H9 (cell line): ENCODE results near the gene CAB39. TPM values are rescaled to one million over a fixed set of nuclear protein-coding genes. Genes with fewer than 3 reads are reported as not detected.

Experiments
- DNase-seq: peaks from one replicate; pipeline ENCODE4 v3.0.0-alpha.2; 2017
- H2AFZ ChIP-seq: one replicate; pipeline ENCODE4 v1.6.1; 2013; ENCODE audit warnings: mild to moderate bottlenecking, low read length, control low read depth, moderate library complexity
- H2AK5ac ChIP-seq: 2 replicates; pipeline ENCODE4 v1.6.1; 2013; ENCODE audit warnings: low read length, control low read depth, mixed read lengths; ENCODE audit not compliant: insufficient read length
- H2BK120ac ChIP-seq: one replicate; pipeline ENCODE4 v1.6.1; 2013; ENCODE audit warnings: low read depth, mild to moderate bottlenecking, low read length, control low read depth, inconsistent platforms; ENCODE audit not compliant: poor library complexity, severe bottlenecking
- H2BK12ac ChIP-seq: 2 replicates; pipeline ENCODE4 v1.6.1; 2013; ENCODE audit warnings: low read length, control low read depth, mixed read lengths, low read depth; ENCODE audit not compliant: insufficient read length
- H2BK15ac ChIP-seq: 2 replicates; pipeline ENCODE4 v1.6.1; 2013; ENCODE audit warnings: low read depth, low read length, control low read depth
- H2BK20ac ChIP-seq: one replicate; pipeline ENCODE4 v1.6.1; 2013; ENCODE audit warnings: low read depth, mild to moderate bottlenecking, low read length, control low read depth, inconsistent platforms; ENCODE audit not compliant: poor library complexity, severe bottlenecking
- H2BK5ac ChIP-seq: 2 replicates; pipeline ENCODE4 v1.6.1; 2013; ENCODE audit warnings: low read length, control low read depth, mixed read lengths; ENCODE audit not compliant: insufficient read length
- H3K14ac ChIP-seq: 2 replicates; pipeline ENCODE4 v1.6.1; 2013; ENCODE audit warnings: low read length, control low read depth; ENCODE audit not compliant: insufficient read depth
- H3K18ac ChIP-seq: 2 replicates; pipeline ENCODE4 v1.6.1; 2013; ENCODE audit warnings: low read depth, mild to moderate bottlenecking, mixed read lengths, low read length, control low read depth; ENCODE audit not compliant: insufficient read length
- H3K23ac ChIP-seq: 2 replicates; pipeline ENCODE4 v1.6.1; 2013; ENCODE audit warnings: low read length, control low read depth, mixed read lengths, low read depth; ENCODE audit not compliant: insufficient read length
- H3K23me2 ChIP-seq: 2 replicates; pipeline ENCODE4 v1.6.1; 2013; ENCODE audit warnings: low read depth, mild to moderate bottlenecking, mixed read lengths, low read length, control low read depth; ENCODE audit not compliant: insufficient read length, poor library complexity, severe bottlenecking
- H3K27ac ChIP-seq: 2 replicates; pipeline ENCODE4 v1.5.1; 2013; ENCODE audit warnings: low read length, control low read depth, mixed read lengths, low read depth; ENCODE audit not compliant: insufficient read length
- H3K27me3 ChIP-seq: 2 replicates; pipeline ENCODE4 v1.6.1; 2013; ENCODE audit warnings: low read length, control low read depth, inconsistent platforms; ENCODE audit not compliant: insufficient read depth
- H3K4ac ChIP-seq: 2 replicates; pipeline ENCODE4 v1.6.1; 2013; ENCODE audit warnings: low read depth, mild to moderate bottlenecking, control low read depth, inconsistent platforms, low read length, moderate library complexity
- H3K4me1 ChIP-seq: 2 replicates; pipeline ENCODE4 v1.6.1; 2013; ENCODE audit warnings: low read length, control low read depth, inconsistent platforms; ENCODE audit not compliant: insufficient read depth
- H3K4me2 ChIP-seq: 2 replicates; pipeline ENCODE4 v1.6.1; 2013; ENCODE audit warnings: low read length, control low read depth, mixed read lengths; ENCODE audit not compliant: insufficient read length, insufficient read depth
- H3K56ac ChIP-seq: 2 replicates; pipeline ENCODE4 v1.6.1; 2013; ENCODE audit warnings: low read depth, mild to moderate bottlenecking, mixed read lengths, low read length, control low read depth; ENCODE audit not compliant: insufficient read length
- H3K79me1 ChIP-seq: 2 replicates; pipeline ENCODE4 v1.6.1; 2013; ENCODE audit warnings: low read depth, mild to moderate bottlenecking, moderate library complexity, low read length, control low read depth, inconsistent platforms; ENCODE audit not compliant: insufficient read depth, poor library complexity, severe bottlenecking
- H3K79me2 ChIP-seq: 2 replicates; pipeline ENCODE4 v1.6.1; 2013; ENCODE audit warnings: low read length, control low read depth, inconsistent platforms; ENCODE audit not compliant: insufficient read depth
- H3K9ac ChIP-seq: 2 replicates; pipeline ENCODE4 v1.6.1; 2013; ENCODE audit warnings: low read length, control low read depth, mixed read lengths; ENCODE audit not compliant: insufficient read length; ENCODE audit errors: extremely low read depth
- H3K9me3 ChIP-seq: one replicate; pipeline ENCODE4 v1.6.1; 2013; ENCODE audit warnings: low read depth, low read length, inconsistent platforms; ENCODE audit not compliant: control insufficient read depth
- H3T11ph ChIP-seq: one replicate; pipeline ENCODE4 v1.6.1; 2013; ENCODE audit warnings: mild to moderate bottlenecking, low read length, control low read depth, inconsistent platforms
- H4K20me1 ChIP-seq: one replicate; pipeline ENCODE4 v1.6.1; 2013; ENCODE audit not compliant: control insufficient read depth, insufficient read length, insufficient read depth
- H4K5ac ChIP-seq: 2 replicates; pipeline ENCODE4 v1.6.1; 2013; ENCODE audit warnings: low read depth, mild to moderate bottlenecking, mixed read lengths, low read length, control low read depth; ENCODE audit not compliant: insufficient read length
- H4K8ac ChIP-seq: replicated peaks from 2 replicates; pipeline ENCODE4 v1.6.1; 2013; ENCODE audit warnings: low read length, control low read depth, mixed read lengths, low read depth; ENCODE audit not compliant: insufficient read length
- H4K91ac ChIP-seq: 2 replicates; pipeline ENCODE4 v1.6.1; 2013; ENCODE audit warnings: low read depth, mild to moderate bottlenecking, moderate library complexity, mixed read lengths, low read length, control low read depth; ENCODE audit not compliant: insufficient read length
- H3K27ac Mint-ChIP-seq, 3 experiments: 2 replicates in 2 of 3; 3 replicates in 1 of 3; pipeline ENCODE4 v1.8.0; 2020 to 2021; ENCODE audit warnings: mixed read lengths in 3 of 3, mild to moderate bottlenecking in 1 of 3, moderate library complexity in 1 of 3
- H3K27me3 Mint-ChIP-seq: 2 replicates; pipeline ENCODE4 v1.8.0; 2021; ENCODE audit warnings: low read depth, mild to moderate bottlenecking, moderate library complexity, mixed read lengths
- H3K36me3 Mint-ChIP-seq, 3 experiments: 2 replicates in 2 of 3; 3 replicates in 1 of 3; pipeline ENCODE4 v1.8.0; 2020 to 2021; ENCODE audit warnings: low read depth in 3 of 3, mixed read lengths in 3 of 3; ENCODE audit not compliant: insufficient read depth in 1 of 3
- H3K4me1 Mint-ChIP-seq, 2 experiments: 2 replicates each; pipeline ENCODE4 v1.8.0; 2020; ENCODE audit warnings: mixed read lengths in 2 of 2
- H3K4me3 Mint-ChIP-seq, 2 experiments: 2 replicates in 1 of 2; 3 replicates in 1 of 2; pipeline ENCODE4 v1.8.0; 2020 to 2021; ENCODE audit warnings: mild to moderate bottlenecking in 2 of 2, mixed read lengths in 2 of 2, moderate library complexity in 1 of 2
- H3K9me3 Mint-ChIP-seq, 2 experiments: 2 replicates in 1 of 2; 3 replicates in 1 of 2; pipeline ENCODE4 v1.8.0; 2020; ENCODE audit warnings: mild to moderate bottlenecking in 2 of 2, mixed read lengths in 2 of 2, moderate library complexity in 1 of 2
- CTCF ChIP-seq: fragments of 200-600 bp; sonication (generic); conservative IDR thresholded peaks from 3 replicates; pipeline ENCODE4 v1.8.0; 2021; ENCODE audit warnings: antibody characterized with exemption, mild to moderate bottlenecking
- WGBS: extraction: QIAGEN DNeasy Blood & Tissue Kit; methylation state at CpG from one replicate; pipeline ENCODE4 v1.1.7; 2013; ENCODE audit warnings: missing lambda C conversion rate, low lambda C conversion rate, mixed read lengths; ENCODE audit not compliant: insufficient read length; ENCODE audit errors: extremely low coverage; 5-methylcytosine and 5-hydroxymethylcytosine counted together
- total RNA-seq: library from RNA; stranded (reverse); gene quantifications from 2 replicates; pipeline ENCODE4 v1.2.1, GENCODE V29; 2021

Gene CAB39
- total RNA-seq, 1 experiment from 2014 or later = 42.7 TPM

- peaks cover 18 to 36% of the 10 kb centered on the region in 2 experiments for H3K9me3 Mint-ChIP-seq
- Histone ChIP-seq H2BK12ac (no peak overlapping the region), H3K14ac (no peak overlapping the region), H2BK120ac (no peak overlapping the region), H3K23ac (no peak overlapping the region), H3K4me1 (no peaks in the 10 kb centered on the region), H3K9ac (no peak overlapping the region), H3T11ph (no peak overlapping the region), H3K79me2 (peaks cover 1% of the 10 kb centered on the region; the same call in 1 of the 2 replicates), H3K27ac (no peak overlapping the region), H2BK5ac (no peak overlapping the region), H3K23me2 (no peaks in the 10 kb centered on the region), H3K79me1 (no peaks in the 10 kb centered on the region), H4K91ac (no peak overlapping the region), H3K56ac (no peak overlapping the region), H4K20me1 (no peaks in the 10 kb centered on the region), H4K8ac (no peak overlapping the region), H3K4ac (no peak overlapping the region), H3K18ac (no peak overlapping the region), H3K4me2 (no peak overlapping the region), H3K9me3 (no peaks in the 10 kb centered on the region), H2BK15ac (no peak overlapping the region), H4K5ac (no peak overlapping the region), H2AK5ac (no peak overlapping the region), H2BK20ac (no peak overlapping the region), H3K27me3 (no peaks in the 10 kb centered on the region), H2AFZ (no peak overlapping the region)
- peaks cover 63 to 74% (median 65%) of the 10 kb centered on the region in 3 experiments for H3K36me3 Mint-ChIP-seq
- no peak for DNase-seq
- TF ChIP-seq CTCF = no peak
- no peaks in the 10 kb centered on the region for H3K27me3 Mint-ChIP-seq
- no CpG with 5 or more reads among the region's 2 CpGs for WGBS
- H3K4me3 Mint-ChIP-seq = no peak overlapping the region
- peaks cover 17 to 18% of the 10 kb centered on the region in 2 experiments for H3K4me1 Mint-ChIP-seq
- H3K27ac Mint-ChIP-seq = no peak overlapping the region
Measured at GRCh38 chr2:230787101-230787500, 74.5 kb downstream of the CAB39 start.
